Stimulated activated CD8-positive, alpha-beta memory T cell treated with anti-CD3 and anti-CD28 coated beads, Interleukin-12 subunit alpha, Interleukin-12 subunit beta, amount 100 ng/mL, for 1 hour (primary cell): Measurements from ENCODE around the gene SKIL.

Experiments used
- DNase-seq: peaks from one replicate; pipeline ENCODE4 v3.0.0-alpha.2; 2020; ENCODE audit warnings: low read depth

Gene SKIL

DNA sequence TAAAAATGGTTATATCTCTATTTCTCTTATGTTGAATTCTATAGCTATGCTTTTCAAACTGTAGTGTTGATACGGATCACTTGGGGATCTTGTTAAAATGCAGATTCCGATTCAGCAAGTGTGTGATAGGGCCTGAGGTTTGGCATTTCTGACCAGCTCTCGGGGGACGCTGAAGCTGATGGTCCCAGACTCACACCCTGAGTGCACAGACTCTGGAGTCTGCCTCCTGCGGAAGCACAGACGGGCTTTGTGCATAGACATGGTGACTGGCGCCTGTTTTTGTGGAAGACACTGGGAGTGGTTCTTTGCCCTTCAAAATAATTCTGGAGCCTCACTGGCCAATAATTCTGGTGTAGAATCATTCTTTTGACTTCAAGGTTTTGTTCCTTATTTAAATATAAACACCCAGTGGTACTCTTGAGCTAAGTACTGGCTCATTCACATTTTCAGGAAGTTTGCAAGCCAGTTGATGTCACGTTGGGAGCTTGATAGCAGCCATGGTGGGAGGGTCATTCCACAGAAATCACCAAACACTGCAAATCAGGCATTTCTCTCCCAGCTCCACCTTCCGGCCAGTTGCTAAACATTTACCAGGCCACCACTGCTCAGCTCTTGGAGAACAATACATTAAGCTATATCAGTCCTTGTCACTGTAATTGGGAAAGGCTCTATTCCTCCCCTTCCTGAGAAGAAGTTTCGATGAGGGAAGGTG is 80.3 kb downstream of the SKIL start:
- DNase-seq: no peak

DNA sequence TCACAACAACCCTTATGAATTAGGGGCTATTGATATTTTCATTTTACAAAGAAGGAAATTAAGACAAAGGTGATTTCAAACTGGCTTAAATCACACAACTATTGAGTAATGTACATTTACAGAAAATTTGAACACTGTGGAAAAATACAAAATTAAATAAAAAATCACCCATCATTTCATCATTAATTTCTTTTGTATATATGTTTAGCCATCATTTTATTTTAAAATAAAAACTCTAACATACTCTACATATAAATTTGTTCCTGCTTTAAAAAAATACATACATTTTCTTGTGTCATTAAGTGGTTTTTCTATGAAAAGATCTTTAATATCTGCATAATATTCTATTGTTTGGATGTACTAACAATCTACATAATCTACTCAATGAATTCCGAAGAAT is 81.3 kb downstream of the SKIL start:
- no peak for DNase-seq

DNA sequence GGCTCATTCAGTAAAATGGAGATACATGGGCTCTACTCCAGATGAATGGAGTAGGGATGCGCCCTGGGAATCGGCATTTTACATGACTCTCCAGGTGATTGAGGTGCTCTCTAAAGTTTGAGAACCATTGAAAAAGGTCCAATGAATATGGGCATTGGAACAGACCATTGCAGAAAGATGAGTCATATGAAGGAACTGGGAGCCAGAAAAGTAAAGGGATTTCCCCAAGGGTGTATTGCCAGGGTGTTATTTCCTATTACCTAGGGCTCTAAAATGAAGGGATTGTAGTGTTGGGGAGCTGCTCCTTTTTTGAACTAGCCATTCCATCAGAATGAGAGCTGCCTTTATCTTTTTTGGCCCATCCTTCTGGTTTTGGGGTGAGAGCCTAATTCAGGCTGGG is 82.8 kb downstream of the SKIL start:
- DNase-seq: no peak

DNA sequence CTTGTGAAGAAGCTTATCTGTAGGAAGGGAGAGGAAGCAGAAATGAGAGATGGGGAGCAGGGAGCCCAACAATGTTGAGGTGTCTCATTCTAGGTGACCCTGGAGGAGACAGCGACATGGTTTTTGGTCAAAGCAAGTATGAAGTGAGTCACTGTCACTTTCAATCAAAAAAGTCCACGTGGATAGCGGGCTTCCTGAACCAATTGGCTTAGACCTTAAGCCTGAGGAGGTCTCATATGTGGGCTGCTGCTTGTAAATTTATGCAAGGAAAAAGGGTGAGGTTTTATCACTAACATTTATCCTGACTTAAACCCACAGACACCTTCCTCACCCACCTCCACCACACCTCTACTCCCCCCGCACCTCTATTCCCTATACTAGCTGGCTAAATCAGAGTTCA is 83.9 kb downstream of the SKIL start:
- no peak for DNase-seq

DNA sequence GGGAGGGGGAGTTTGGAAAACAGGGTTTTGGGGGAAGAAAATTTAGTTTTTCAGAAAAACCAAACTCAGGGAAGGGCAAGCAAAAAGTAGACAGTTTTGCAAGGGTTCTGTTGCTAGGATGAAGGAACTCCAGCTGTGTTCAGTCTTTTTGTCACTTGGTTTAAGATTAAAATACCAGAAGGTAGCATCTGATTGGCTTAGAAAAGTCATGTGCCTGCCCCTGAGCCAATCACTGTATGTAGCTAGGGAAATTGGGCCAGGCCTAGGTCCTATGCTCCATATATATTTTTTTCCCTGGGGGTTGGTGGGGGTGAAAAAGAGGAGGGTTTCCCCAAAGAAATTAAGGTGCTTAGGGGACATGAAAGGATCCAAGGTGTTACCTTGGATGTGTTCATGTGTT is 85.4 kb downstream of the SKIL start:
- DNase-seq: no peak

DNA sequence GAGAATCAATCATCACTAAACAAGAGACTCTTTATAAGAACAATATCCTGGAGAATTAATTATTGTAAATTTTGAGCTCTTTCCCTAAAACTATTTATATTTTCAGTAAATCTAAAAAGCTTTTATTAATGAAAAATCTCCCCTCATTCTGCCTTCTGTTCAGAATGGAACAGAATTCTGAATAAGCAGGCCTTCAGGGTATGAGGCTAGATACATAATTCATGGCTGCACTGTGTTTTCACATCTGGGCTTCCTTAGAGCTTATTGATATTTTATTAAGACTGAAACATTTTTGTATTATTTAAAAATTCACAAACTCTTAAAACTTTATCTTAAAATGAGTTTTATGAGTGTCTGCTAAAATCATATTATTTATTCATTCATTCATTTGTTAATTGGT is 85.9 kb downstream of the SKIL start:
- DNase-seq: no peak
